Medulla oblongata (tissue), 1 donor: ENCODE data around the gene SYT11.
"Not testable (repeated sequence)": the region's sequence is repeated elsewhere in the genome, so short reads cannot be mapped to it uniquely, and the experiment has no call there.

Experiments
- DNase-seq: peaks from one replicate; pipeline ENCODE4 v3.0.0-alpha.2; 2015; ENCODE audit errors: extremely low spot score

The SYT11 gene

DNA sequence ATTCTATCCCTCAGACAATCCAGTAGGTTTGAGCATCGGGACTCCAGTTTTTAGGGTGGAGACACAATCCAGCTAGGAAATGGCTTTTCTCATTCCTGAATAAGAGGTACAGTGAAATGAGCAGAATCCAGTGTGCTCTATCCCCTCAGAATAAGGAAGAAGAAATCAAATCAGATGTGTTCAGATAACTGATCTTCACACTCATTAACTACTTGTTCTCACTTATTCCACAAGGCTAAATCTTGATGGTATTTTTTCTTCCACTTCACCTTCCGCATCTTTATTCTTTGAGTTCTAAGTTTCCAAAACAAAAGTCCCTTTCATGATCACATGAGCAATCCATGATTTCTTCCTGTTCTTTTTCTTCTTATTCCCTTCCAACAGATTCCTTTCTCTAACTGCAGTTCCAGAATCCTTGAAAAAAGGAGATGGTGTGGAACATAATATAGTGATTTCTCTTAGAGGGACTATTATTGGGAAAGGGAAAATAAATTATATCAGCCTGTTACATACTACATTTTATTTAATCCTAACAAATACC lies 1.7 kb downstream of the SYT11 start:
- DNase-seq, result peak; percentile 55

DNA sequence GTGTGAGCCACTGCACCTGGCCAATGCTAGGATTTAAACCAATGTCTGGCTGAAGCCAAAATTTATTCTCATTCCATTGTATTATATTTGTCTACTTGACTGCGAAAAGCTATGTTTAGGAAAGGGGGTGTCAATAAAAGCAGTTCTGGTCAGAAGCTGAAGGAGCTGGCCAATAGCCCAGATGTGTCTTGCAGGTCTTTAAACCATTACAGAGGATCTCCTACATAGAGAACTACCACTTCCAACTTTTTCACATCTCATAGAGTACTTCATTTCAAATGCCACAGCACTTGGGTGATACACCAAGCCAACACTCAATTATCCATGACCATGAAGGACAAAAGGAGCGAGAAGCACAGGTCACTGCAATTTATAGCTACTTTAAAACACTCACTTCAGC lies 2.5 kb downstream of the SYT11 start:
- DNase-seq, result no peak

GRCh38 chr1:155864393-155864792 lies 5.0 kb downstream of the SYT11 start:
- DNase-seq, result no peak

- no peak for DNase-seq
Measured at GRCh38 chr1:155867766-155868165, 8.4 kb downstream of the SYT11 start.

DNA sequence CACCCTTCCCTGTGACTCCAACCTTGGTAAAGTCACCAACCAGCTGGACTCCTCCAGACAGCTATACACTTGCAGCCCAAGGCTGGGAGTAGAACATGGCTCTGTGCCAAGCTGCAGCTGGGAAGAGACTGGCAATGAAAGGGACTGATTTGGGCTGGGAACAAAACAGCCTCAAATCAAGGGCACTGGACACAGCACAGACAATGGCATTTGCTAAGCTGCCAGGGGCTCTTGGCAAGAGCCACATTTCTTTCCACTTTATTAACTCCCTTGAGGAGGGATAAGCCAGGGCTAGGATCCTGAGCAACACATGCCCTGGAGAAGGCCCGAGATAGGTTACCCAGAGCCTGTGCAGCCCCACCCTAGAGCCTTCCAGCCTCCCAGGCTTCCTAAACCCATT lies 12.0 kb downstream of the SYT11 start:
- DNase-seq, result peak; percentile 97

- DNase-seq, result peak; percentile 91
Measured at GRCh38 chr1:155872527-155872926, 13.2 kb downstream of the SYT11 start.

- no peak for DNase-seq
Measured at GRCh38 chr1:155873860-155874259, 14.5 kb downstream of the SYT11 start.

GRCh38 chr1:155877945-155878344 lies 18.6 kb downstream of the SYT11 start:
- no peak for DNase-seq

DNA sequence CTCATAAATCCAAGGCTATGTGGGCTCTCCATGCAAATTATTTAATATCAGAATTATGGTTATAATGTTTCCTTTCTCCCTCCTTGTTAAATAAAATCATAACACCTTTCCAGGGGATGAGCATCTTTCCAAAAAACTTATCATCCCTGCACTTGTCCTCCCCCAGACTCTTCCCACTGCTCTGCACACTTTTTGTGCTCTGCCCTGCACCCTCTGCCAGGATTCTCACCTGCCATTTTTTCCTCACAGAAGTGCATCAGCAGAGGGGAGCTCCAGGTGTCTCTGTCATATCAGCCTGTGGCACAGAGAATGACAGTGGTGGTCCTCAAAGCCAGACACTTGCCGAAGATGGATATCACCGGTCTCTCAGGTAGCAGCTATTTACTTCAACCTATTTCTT lies 20.9 kb downstream of the SYT11 start:
- DNase-seq, result no peak

DNA sequence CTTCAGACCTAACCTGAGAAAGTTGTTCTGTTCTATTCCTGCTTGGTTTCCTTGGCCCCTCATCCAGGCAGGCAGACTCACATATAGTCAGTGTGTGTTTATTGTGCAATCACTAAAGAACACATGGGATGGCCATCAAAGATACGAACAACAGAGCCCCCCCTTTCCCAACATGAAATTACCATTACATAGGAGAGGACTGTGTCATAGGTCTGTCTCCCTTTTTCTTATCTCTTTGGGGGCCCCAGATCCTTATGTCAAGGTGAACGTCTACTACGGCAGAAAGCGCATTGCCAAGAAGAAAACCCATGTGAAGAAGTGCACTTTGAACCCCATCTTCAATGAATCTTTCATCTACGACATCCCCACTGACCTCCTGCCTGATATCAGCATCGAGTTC lies 21.6 kb downstream of the SYT11 start:
- no peak for DNase-seq

GRCh38 chr1:155882235-155882634 lies 22.9 kb downstream of the SYT11 start:
- DNase-seq, result no peak

DNA sequence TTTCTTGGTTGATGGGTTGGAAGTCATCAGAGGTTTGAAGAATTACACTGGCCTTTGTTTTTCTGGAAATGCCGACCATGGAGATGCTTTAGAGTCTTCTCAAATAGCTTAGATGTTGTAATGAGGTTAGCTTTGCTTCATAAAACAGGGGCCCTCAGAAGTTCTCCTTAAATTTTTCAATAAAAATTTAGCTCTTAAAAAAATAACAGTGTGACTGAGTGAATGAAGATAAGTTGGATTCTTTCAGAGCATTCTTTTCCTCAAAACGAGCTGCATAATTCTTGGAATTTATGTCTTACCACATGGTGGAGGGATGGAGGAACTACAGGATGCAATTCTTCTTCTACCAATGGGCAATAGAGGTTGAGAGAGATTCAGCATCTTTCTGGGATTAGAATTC lies 23.4 kb downstream of the SYT11 start:
- DNase-seq, result no peak

- no peak for DNase-seq
Measured at GRCh38 chr1:155884031-155884960, 24.9 kb downstream of the SYT11 start.

- DNase-seq, result no peak
Measured at GRCh38 chr1:155884982-155885381, 25.6 kb downstream of the SYT11 start.

- DNase-seq, result no peak
Measured at GRCh38 chr1:155888481-155888880, 29.1 kb downstream of the SYT11 start.

DNA sequence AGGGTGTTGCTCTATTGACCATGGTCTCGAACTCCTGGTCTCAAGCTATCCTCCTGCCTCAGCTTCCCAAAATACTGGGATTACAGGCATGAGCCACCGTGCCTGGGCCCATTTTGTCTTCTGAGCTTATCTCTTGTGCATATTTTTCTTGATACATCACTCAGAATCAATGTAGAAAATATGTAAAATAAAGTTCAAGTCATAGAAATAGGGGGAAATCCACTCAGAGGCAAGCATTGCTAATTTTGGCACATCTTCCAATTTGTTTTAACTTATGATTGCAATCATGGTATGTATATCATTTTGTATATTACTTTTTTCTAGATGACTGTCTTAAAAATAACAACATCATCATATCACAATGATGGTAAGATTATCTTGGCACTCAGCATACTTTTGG lies 30.2 kb downstream of the SYT11 start:
- DNase-seq, result no peak

DNA sequence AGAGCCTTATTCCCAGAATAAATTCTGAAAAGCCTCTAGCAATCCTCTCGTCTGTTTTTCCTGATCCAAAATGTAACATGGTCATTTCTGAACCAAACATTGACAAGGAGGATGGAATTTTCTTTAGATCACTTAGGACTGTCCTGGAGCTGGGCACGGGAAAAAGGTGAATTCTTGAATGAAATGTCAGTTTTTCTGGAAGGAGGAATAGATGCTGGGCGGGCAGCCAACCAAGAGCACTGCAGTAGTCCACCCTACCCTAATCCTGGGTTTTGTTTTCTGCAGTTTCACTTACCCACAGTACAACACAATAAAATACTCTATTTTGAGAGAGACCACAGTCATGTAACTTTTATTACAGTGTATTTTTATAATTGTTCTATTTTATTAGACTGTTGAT lies 30.9 kb downstream of the SYT11 start:
- DNase-seq, result no peak

DNA sequence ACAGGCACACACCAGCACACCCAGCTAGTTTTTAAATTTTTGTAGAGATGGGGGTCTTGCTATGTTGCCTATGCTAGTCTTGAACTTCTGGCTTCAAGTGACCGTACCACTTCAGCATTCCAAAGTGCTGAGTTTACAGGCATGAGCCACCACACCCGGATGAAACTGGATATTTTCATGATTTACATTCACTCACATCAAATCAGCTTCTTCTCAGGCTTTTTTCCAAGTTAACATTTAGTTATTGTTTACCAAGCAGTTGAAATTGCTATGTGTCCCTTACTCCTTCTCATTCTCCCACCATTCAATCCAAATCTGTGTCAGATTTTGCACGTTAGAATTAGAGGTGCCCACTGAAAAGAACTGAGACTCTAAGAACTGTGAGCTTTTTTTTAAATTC lies 33.4 kb downstream of the SYT11 start:
- DNase-seq, result no peak

DNA sequence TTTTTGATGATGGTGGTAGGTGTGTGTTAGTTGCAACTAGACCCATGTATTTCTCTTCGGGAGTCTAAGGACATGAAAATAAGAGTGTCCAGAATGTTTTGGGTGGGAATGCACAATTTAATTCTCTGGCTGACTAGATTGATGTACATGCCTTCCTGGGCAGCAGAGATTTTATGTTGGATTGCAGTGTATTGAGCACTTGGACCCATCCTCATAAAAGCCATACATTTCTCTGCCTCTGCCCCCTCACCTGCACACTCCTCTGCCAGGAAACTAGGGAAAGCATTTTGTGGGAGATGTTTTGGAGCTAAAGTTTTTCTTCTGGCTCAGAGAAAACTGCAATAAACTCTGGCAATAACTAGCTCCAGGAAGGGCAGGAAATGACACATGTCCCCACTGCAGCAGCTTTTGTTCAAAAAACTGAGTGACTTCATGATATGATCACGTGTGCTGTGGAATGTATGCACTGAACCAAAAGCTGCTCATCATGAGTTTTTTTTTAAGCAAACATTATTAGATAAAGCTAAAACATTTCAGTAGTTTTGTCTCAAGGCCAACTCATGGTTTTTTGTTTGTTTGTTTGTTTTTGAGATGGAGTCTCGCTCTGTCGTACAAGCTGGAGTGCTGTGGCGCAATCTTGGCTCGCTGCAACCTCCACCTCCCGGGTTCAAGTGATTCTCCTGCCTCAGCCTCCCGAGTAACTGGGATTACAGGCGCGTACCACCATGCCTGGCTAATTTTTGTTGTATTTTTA lies 34.2 kb downstream of the SYT11 start:
- no peak for DNase-seq

- not testable (repeated sequence) for DNase-seq
Measured at GRCh38 chr1:155895617-155896016, 36.2 kb downstream of the SYT11 start.

DNA sequence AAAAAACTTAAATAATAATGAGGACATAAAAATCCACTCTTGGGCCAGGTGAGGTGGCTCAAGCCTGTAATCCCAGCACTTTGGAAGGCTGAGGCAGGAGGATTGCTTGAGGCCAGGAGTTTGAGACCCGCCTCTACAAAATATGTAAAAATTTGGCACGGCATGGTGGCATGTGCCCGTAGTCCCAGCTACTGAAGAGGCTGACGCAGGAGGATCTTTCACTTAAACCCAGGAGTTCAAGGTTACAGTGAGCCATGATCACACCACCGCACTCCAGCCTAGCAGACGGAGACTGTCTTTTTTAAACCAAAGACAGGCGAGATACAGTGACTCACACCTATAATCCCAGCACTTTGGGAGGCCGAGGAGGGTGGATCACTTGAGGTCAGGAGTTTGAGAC lies 37.1 kb downstream of the SYT11 start:
- not testable (repeated sequence) for DNase-seq

GRCh38 chr1:155897746-155898145 lies 38.4 kb downstream of the SYT11 start:
- DNase-seq, result no peak

GRCh38 chr1:155898888-155899287 lies 39.5 kb downstream of the SYT11 start:
- DNase-seq, result no peak
